ENCODE data around the gene GTF3C6.
"Not testable (repeated sequence)": the region's sequence is repeated elsewhere in the genome, so short reads cannot be mapped to it uniquely, and the experiment has no call there.

The GTF3C6 gene

DNA sequence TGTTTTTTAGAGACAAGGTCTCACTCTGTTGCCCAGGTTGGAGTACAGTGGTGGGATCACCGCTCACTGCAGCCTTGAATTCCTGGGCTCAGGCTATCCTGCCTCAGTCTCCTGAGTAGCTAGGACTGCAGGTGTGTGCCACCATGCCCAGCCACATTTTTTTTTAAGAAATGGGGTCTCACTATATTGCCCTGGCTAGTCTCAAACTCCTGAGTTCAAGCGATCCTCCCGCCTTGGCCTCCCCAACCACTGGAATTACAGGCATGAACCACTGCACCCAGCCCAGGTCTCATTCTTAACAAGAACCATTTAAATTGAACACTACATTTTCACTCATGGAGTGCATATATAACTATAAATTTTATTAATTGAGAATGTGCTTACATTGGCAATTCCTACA, 43.8 kb downstream of the GTF3C6 start:
- peaks cover 52% of the 10 kb centered on the region for H3K36me3 ChIP-seq (replicated peaks)
- H3K27me3 ChIP-seq (replicated peaks), result no peaks in the 10 kb centered on the region
- TF ChIP-seq, protein P1, sequence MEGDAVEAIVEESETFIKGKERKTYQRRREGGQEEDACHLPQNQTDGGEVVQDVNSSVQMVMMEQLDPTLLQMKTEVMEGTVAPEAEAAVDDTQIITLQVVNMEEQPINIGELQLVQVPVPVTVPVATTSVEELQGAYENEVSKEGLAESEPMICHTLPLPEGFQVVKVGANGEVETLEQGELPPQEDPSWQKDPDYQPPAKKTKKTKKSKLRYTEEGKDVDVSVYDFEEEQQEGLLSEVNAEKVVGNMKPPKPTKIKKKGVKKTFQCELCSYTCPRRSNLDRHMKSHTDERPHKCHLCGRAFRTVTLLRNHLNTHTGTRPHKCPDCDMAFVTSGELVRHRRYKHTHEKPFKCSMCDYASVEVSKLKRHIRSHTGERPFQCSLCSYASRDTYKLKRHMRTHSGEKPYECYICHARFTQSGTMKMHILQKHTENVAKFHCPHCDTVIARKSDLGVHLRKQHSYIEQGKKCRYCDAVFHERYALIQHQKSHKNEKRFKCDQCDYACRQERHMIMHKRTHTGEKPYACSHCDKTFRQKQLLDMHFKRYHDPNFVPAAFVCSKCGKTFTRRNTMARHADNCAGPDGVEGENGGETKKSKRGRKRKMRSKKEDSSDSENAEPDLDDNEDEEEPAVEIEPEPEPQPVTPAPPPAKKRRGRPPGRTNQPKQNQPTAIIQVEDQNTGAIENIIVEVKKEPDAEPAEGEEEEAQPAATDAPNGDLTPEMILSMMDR (IDR thresholded peaks at IDR 0.05; ENCODE audit: low read depth, low read length, missing control alignments), result no peak
- no peak for DNase-seq
- no peak overlapping the region for H3K4me3 ChIP-seq (ENCODE audit: low read depth, low read length)
- no peak overlapping the region for H3K27ac ChIP-seq
- in situ Hi-C loops (cut with HindIII; ENCODE audit: low pct_ligation_motif_present, low sequenced_read_pairs), result no loop called here

GRCh38 chr6:111011360-111012142, 53.0 kb downstream of the GTF3C6 start:
- TF ChIP-seq, protein P1 (IDR thresholded peaks at IDR 0.05; ENCODE audit: low read depth, low read length, missing control alignments), result peak; percentile 59
- Histone ChIP-seq H3K36me3 (replicated peaks) (peaks cover 14% of the 10 kb centered on the region), H3K27ac (no peak overlapping the region), H3K27me3 (replicated peaks) (no peaks in the 10 kb centered on the region), H3K4me3 (ENCODE audit: low read depth, low read length) (no peak overlapping the region)
- peak; percentile 14 for DNase-seq
- in situ Hi-C loops (cut with HindIII; ENCODE audit: low pct_ligation_motif_present, low sequenced_read_pairs), result no loop called here

DNA sequence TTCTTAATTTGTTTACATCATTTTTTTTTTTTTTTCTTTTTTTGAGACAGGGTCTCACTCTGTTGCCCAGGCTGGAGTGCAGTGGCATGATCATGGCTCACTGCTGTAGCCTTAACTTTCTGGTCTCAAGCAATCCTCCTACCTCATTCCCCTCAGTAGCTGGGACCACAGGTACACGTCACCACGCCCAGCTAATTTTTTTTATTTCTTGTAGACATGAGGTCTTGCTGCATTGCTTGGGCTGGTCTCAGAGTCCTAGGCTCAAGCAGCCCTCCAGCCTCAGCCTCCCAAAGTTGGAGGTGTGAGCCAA, 53.6 kb downstream of the GTF3C6 start:
- Histone ChIP-seq H3K27me3 (replicated peaks) (no peaks in the 10 kb centered on the region), H3K27ac (no peak overlapping the region), H3K4me3 (ENCODE audit: low read depth, low read length) (no peak overlapping the region), H3K36me3 (replicated peaks) (peaks cover 10% of the 10 kb centered on the region)
- DNase-seq, result no peak
- in situ Hi-C loops (cut with HindIII; ENCODE audit: low pct_ligation_motif_present, low sequenced_read_pairs), result no loop called here
- TF ChIP-seq, protein P1 (IDR thresholded peaks at IDR 0.05; ENCODE audit: low read depth, low read length, missing control alignments), result no peak

DNA sequence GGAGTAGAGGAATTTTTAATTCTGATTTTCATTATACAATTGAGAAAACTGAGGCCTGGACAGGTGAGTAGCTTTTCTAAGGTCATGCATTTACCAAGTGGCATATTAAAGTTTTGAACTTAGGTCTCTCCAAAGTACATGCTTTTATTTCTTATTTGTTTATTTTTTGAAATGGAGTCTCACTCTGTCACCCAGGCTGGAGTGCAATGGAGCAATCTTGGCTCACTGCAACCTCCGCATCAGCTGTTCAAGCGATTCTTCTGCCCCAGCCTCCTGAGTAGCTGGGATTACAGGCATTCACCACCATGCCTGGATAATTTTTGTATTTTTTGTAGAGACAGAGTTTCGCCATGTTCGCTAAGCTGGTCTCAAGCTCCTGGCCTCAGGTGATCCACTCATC, 54.0 kb downstream of the GTF3C6 start:
- H3K27me3 ChIP-seq (replicated peaks); H3K27ac ChIP-seq; H3K4me3 ChIP-seq (ENCODE audit: low read depth, low read length); in situ Hi-C loops (cut with HindIII; ENCODE audit: low pct_ligation_motif_present, low sequenced_read_pairs); DNase-seq: not testable (repeated sequence)
- peaks cover 10% of the 10 kb centered on the region for H3K36me3 ChIP-seq (replicated peaks)

- in situ Hi-C loops (cut with HindIII; ENCODE audit: low pct_ligation_motif_present, low sequenced_read_pairs), result no loop called here
- H3K27ac ChIP-seq, result no peak overlapping the region
- no peak for DNase-seq
- peaks cover 12% of the 10 kb centered on the region for H3K36me3 ChIP-seq (replicated peaks)
- TF ChIP-seq, protein P1 (IDR thresholded peaks at IDR 0.05; ENCODE audit: low read depth, low read length, missing control alignments), result no peak
- no peaks in the 10 kb centered on the region for H3K27me3 ChIP-seq (replicated peaks)
- no peak overlapping the region for H3K4me3 ChIP-seq (ENCODE audit: low read depth, low read length)
Observed at GRCh38 chr6:111013144-111013915, 54.8 kb downstream of the GTF3C6 start.

GRCh38 chr6:111015389-111016124, 57.1 kb downstream of the GTF3C6 start:
- no peak for DNase-seq
- H3K36me3 ChIP-seq (replicated peaks), result peaks cover 20% of the 10 kb centered on the region
- H3K27me3 ChIP-seq (replicated peaks), result no peaks in the 10 kb centered on the region
- H3K4me3 ChIP-seq (ENCODE audit: low read depth, low read length), result no peak overlapping the region
- no peak overlapping the region for H3K27ac ChIP-seq
- TF ChIP-seq, protein P1 (IDR thresholded peaks at IDR 0.05; ENCODE audit: low read depth, low read length, missing control alignments), result no peak
- in situ Hi-C loops (cut with HindIII; ENCODE audit: low pct_ligation_motif_present, low sequenced_read_pairs), result no loop called here

- H3K27me3 ChIP-seq (replicated peaks); in situ Hi-C loops (cut with HindIII; ENCODE audit: low pct_ligation_motif_present, low sequenced_read_pairs); H3K4me3 ChIP-seq (ENCODE audit: low read depth, low read length); H3K27ac ChIP-seq; DNase-seq: not testable (repeated sequence)
- H3K36me3 ChIP-seq (replicated peaks), result peaks cover 20% of the 10 kb centered on the region
Observed at GRCh38 chr6:111017241-111017640, 58.7 kb downstream of the GTF3C6 start.

Data from brain microvascular endothelial cell (primary cell).